Chondrocyte (in vitro differentiated cells): Measurements from ENCODE around the gene INPP5D. TPM values are rescaled to one million over a fixed set of nuclear protein-coding genes. Genes with fewer than 3 reads are reported as not detected.

Experiments used
- DNase-seq: peaks from one replicate; pipeline ENCODE4 v3.0.0; 2021; ENCODE audit warnings: mixed read lengths, low spot score
- H3K27ac Mint-ChIP-seq: one replicate; pipeline ENCODE4 v1.8.0; 2021; ENCODE audit warnings: mild to moderate bottlenecking, moderate library complexity, mixed read lengths; ENCODE audit not compliant: unreplicated experiment
- H3K27me3 Mint-ChIP-seq: 2 replicates; pipeline ENCODE4 v1.8.0; 2021; ENCODE audit warnings: low read depth, mixed read lengths
- H3K36me3 Mint-ChIP-seq: 2 replicates; pipeline ENCODE4 v1.8.0; 2021; ENCODE audit warnings: low read depth, mixed read lengths
- H3K4me1 Mint-ChIP-seq: 2 replicates; pipeline ENCODE4 v1.8.0; 2021; ENCODE audit warnings: low read depth, mild to moderate bottlenecking, mixed read lengths
- H3K4me3 Mint-ChIP-seq: one replicate; pipeline ENCODE4 v1.8.0; 2021; ENCODE audit warnings: mild to moderate bottlenecking, moderate library complexity, mixed read lengths; ENCODE audit not compliant: unreplicated experiment
- H3K9me3 Mint-ChIP-seq: 2 replicates; pipeline ENCODE4 v1.8.0; 2021; ENCODE audit warnings: low read depth, mixed read lengths
- total RNA-seq: library from RNA; stranded (reverse); gene quantifications from 3 replicates; pipeline ENCODE4 v1.2.1, GENCODE V29; 2021
- TF ChIP-seq, protein P1 (sequence below): fragments of 200-600 bp; sonication (generic); IDR thresholded peaks from 2 replicates; pipeline ENCODE4 v1.5.0; 2021; ENCODE audit warnings: antibody characterized with exemption, mild to moderate bottlenecking, moderate library complexity

The INPP5D gene
- total RNA-seq, 1 donor from 2014 or later: 0.20 TPM

DNA sequence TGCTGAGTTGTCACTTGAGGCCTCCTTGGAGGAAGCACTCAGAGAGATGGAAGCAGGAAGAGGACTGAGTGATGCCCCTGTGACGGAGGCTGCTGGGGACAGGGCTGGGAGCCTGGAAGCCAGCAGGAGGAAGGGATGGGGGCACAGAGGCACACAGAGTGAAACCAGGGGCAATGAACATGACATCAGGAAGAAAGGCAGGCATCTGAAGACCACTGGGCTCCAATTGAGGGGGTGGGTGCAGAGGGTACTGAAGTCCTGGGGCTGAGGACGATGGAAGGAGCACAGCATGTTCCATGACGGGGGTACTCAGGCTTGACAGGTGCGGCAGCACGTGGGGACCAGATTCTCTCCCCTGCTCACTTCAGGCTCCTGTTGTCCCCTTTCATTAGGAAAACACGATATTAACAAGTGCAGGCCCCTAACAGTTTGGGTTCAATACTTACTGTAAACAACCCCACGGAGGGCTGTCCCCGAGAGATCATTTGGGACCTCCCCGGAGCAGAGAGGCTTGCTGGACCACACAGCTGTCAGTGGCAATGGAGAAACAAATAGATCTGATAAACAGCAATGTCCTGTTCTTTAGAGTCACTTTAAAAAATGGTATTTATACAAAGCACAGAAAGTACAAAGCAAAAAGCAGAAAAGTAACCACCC, 8.7 kb downstream of the INPP5D start:
- Mint-ChIP-seq H3K4me1 (no peaks in the 10 kb centered on the region), H3K9me3 (peaks cover 7% of the 10 kb centered on the region), H3K27me3 (peaks cover 17% of the 10 kb centered on the region), H3K27ac (peak overlapping the region; percentile 27), H3K4me3 (no peak overlapping the region), H3K36me3 (peaks cover 4% of the 10 kb centered on the region)
- peak; percentile 28 for DNase-seq
- TF ChIP-seq, protein P1, sequence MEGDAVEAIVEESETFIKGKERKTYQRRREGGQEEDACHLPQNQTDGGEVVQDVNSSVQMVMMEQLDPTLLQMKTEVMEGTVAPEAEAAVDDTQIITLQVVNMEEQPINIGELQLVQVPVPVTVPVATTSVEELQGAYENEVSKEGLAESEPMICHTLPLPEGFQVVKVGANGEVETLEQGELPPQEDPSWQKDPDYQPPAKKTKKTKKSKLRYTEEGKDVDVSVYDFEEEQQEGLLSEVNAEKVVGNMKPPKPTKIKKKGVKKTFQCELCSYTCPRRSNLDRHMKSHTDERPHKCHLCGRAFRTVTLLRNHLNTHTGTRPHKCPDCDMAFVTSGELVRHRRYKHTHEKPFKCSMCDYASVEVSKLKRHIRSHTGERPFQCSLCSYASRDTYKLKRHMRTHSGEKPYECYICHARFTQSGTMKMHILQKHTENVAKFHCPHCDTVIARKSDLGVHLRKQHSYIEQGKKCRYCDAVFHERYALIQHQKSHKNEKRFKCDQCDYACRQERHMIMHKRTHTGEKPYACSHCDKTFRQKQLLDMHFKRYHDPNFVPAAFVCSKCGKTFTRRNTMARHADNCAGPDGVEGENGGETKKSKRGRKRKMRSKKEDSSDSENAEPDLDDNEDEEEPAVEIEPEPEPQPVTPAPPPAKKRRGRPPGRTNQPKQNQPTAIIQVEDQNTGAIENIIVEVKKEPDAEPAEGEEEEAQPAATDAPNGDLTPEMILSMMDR: no peak

DNA sequence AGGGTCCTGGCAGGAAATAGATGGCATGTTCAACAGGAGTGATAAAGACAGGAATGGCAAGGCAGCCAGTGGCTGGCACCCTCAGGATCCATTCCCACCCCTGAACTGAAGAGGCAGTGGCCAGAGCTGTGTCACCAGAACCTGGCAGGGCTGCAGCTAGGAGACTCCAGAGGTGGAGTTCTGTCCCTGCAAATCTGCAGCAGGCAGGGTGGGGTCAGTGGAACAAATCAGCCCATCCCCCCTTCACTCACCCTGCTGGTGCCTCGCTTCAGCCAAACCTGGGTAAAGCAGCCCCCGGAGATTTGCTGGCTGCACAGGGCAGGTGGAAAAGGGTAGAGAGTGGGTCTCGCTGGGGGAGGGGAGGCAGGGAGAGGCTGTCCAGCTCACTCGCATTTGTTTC, 12.7 kb downstream of the INPP5D start:
- DNase-seq: peak; percentile 39
- Mint-ChIP-seq H3K36me3 (peaks cover 4% of the 10 kb centered on the region), H3K9me3 (peaks cover 7% of the 10 kb centered on the region), H3K27ac (no peak overlapping the region), H3K27me3 (peaks cover 22% of the 10 kb centered on the region), H3K4me1 (no peaks in the 10 kb centered on the region), H3K4me3 (no peak overlapping the region)
- TF ChIP-seq, protein P1: no peak

DNA sequence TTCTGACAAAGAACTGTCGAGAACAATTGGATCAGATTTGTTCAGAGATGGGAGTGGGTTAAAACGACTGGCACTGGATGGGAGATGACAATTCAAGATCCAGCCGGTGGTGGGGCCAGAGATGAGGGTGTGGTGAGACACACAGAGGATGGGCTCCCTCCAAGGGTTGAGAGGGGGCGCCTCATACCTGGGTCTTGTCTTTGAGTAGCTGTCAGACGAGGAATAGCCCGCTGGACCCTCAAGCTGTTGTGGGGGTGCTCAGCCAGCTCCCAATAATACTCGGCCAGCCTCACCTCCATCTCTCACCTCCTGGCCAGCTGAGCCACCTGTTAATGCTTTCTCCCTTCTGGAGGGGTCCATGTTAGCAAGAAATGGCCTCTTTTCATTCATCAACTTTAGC, 14.0 kb downstream of the INPP5D start:
- H3K4me1 Mint-ChIP-seq: no peaks in the 10 kb centered on the region
- TF ChIP-seq, protein P1: no peak
- H3K9me3 Mint-ChIP-seq: peaks cover 7% of the 10 kb centered on the region
- no peak overlapping the region for H3K27ac Mint-ChIP-seq
- H3K36me3 Mint-ChIP-seq: peaks cover 4% of the 10 kb centered on the region
- H3K4me3 Mint-ChIP-seq: no peak overlapping the region
- no peak for DNase-seq
- H3K27me3 Mint-ChIP-seq: peaks cover 16% of the 10 kb centered on the region

DNA sequence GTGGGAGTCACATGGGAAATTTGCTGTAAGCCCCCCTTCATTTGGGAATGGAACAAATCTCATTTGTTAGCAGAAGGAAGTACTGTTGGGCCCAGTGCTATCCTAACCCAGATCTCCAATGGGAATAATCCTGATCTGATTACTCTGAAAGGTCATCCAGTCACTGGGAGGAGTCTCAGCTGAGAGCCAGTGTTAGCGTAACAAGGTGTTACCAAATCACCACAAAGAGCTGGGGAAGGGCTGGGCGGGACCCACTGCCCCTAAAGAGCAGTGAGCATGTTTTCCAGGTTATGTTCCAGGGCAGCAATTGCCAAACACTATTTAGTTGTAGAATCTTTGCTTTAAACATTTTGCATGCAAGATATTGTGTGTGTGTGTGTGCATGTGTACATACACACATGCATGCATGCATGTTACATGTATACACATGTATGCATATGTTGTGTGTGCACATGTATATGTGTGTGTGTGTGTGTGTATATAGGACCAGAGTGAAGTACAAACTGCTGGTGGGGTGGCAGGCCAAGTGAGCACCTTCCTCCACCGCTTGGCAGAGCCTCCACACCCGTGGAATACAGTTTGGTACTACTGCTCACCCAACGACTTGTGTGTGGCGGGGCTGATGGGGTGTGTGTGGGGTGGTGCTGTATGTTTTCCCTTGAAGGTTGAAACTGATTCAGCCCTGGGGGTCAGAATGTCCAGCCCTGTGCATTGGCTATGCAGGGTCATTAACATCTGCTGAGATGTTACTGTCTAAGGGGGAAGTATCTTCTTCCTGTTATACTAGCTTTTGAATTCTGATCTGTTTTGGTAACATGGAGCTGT, 15.2 kb downstream of the INPP5D start:
- Mint-ChIP-seq H3K27me3 (peaks cover 19% of the 10 kb centered on the region), H3K9me3 (peaks cover 7% of the 10 kb centered on the region), H3K27ac (no peak overlapping the region), H3K36me3 (peaks cover 4% of the 10 kb centered on the region), H3K4me1 (no peaks in the 10 kb centered on the region), H3K4me3 (no peak overlapping the region)
- TF ChIP-seq, protein P1: no peak
- DNase-seq: peak; percentile 57

DNA sequence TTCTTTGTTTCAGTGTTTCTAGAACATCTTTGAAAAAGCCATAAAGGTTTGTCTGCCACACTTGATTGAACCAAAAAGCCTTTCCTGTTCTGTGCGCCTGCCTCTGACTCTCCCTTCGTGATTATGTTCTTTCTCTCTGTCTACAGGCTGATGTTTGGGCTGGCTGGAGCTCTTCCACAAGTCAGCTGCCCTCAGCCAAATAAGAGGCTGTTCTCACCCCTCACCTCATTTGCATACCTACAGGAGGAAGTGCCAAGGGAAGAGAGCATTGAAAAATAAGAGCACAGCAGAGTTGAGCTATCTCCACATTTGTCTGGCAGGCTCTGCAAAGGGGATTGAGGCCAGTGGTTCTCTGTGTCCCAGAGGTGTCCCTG, 15.8 kb downstream of the INPP5D start:
- H3K27me3 Mint-ChIP-seq: peaks cover 21% of the 10 kb centered on the region
- no peak overlapping the region for H3K4me3 Mint-ChIP-seq
- H3K4me1 Mint-ChIP-seq: no peaks in the 10 kb centered on the region
- H3K9me3 Mint-ChIP-seq: peaks cover 7% of the 10 kb centered on the region
- DNase-seq: no peak
- TF ChIP-seq, protein P1: no peak
- H3K27ac Mint-ChIP-seq: no peak overlapping the region
- peaks cover 4% of the 10 kb centered on the region for H3K36me3 Mint-ChIP-seq
